Neural cell (in vitro differentiated cells): ENCODE measurements around the gene RASGRP3.

Source experiments
- EZH2 ChIP-seq: fragments of 200-600, 300-800 bp; shearing (Covaris generic), sonication (generic); IDR thresholded peaks from 2 replicates; pipeline ENCODE4 v1.6.1; 2014; ENCODE audit warnings: antibody characterized with exemption, low read length, borderline replicate concordance, mild to moderate bottlenecking; ENCODE audit not compliant: insufficient read depth, poor library complexity, severe bottlenecking
- SMC3 ChIP-seq: fragments of 450-650 bp; conservative IDR thresholded peaks from 2 replicates; pipeline ENCODE4 v1.6.1; 2014; ENCODE audit warnings: antibody characterized with exemption, mild to moderate bottlenecking, moderate library complexity; ENCODE audit not compliant: poor library complexity
- TF ChIP-seq, protein P1 (sequence below): fragments of 450-650 bp; IDR thresholded peaks from 2 replicates; pipeline ENCODE4 v1.5.1; 2014; ENCODE audit warnings: antibody characterized with exemption, mild to moderate bottlenecking, moderate library complexity; ENCODE audit not compliant: poor library complexity, severe bottlenecking

DNA sequence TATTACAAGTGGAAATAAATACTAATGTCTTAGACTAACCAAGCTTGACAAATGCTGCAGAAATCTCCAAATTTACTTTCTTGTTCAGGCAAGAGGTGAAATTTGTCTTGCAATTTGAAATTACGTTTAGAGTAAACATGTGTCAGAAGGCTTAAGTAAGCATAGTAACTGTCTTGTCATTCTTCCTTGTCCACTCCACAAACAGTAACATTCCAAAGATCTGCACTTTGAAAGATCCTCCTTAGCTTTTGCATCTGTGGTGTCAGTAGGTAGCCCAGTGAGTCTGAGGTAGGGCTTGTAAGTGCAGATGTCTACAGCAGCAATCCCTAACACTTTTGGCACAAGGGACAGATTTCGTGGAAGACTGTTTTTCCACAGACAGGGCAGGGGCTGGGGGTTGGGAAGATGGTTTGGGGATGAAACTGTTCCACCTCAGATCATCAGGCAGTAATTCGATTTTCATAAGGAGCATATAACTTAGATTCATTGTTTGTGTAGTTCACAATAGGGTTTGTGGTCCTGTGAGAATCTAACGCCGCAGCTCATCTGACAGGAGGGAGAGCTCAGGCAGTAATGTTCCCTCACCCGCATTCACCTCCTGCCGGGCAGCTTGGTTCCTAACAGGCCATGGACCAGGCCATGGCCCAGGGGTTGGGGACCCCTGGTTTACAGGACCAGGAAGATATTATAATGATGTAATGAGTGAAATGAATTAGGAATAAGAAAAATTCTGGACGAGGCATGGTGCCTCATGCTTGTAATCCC is 18.6 kb downstream of the RASGRP3 start:
- TF ChIP-seq, protein P1, sequence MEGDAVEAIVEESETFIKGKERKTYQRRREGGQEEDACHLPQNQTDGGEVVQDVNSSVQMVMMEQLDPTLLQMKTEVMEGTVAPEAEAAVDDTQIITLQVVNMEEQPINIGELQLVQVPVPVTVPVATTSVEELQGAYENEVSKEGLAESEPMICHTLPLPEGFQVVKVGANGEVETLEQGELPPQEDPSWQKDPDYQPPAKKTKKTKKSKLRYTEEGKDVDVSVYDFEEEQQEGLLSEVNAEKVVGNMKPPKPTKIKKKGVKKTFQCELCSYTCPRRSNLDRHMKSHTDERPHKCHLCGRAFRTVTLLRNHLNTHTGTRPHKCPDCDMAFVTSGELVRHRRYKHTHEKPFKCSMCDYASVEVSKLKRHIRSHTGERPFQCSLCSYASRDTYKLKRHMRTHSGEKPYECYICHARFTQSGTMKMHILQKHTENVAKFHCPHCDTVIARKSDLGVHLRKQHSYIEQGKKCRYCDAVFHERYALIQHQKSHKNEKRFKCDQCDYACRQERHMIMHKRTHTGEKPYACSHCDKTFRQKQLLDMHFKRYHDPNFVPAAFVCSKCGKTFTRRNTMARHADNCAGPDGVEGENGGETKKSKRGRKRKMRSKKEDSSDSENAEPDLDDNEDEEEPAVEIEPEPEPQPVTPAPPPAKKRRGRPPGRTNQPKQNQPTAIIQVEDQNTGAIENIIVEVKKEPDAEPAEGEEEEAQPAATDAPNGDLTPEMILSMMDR: no peak
- no peak for TF ChIP-seq SMC3
- no peak for TF ChIP-seq EZH2
